Esophagus muscularis mucosa (tissue), 4 donors: ENCODE measurements around the gene SPAG4.

ENCODE experiments used
- CTCF ChIP-seq, 3 experiments: fragments of 200-600 bp in 2 of 3; fragments of 450-650 bp in 1 of 3; sonication (generic) in 2 of 3; IDR thresholded peaks; one replicate each; pipeline ENCODE4 v1.5.1; 2017 to 2019; ENCODE audit warnings: antibody characterized with exemption in 3 of 3, mild to moderate bottlenecking in 2 of 3, moderate library complexity in 1 of 3
- EP300 ChIP-seq: sonication (generic); formaldehyde crosslinking; IDR thresholded peaks from one replicate; pipeline ENCODE4 v1.6.1; 2017; ENCODE audit warnings: antibody characterized with exemption
- POLR2A ChIP-seq: fragments of 450-650 bp; IDR thresholded peaks from one replicate; pipeline ENCODE4 v1.6.1; 2017; ENCODE audit warnings: antibody characterized with exemption, moderate library complexity, mild to moderate bottlenecking, low read depth
- POLR2AphosphoS5 ChIP-seq, 2 donors: sonication (generic); formaldehyde crosslinking; IDR thresholded peaks; one replicate each; pipeline ENCODE4 v1.6.1; 2017; ENCODE audit warnings: antibody characterized with exemption in 2 of 2

- TF ChIP-seq CTCF (IDR thresholded peaks at IDR 0.05) (no peak), POLR2AphosphoS5 (IDR thresholded peaks at IDR 0.05) (no peak), EP300 (no peak), POLR2A (no peak)
Measured at GRCh38 chr20:35657271-35657670, 41.6 kb downstream of the SPAG4 start.
